ENCODE results near the gene HMGB1.

DNA sequence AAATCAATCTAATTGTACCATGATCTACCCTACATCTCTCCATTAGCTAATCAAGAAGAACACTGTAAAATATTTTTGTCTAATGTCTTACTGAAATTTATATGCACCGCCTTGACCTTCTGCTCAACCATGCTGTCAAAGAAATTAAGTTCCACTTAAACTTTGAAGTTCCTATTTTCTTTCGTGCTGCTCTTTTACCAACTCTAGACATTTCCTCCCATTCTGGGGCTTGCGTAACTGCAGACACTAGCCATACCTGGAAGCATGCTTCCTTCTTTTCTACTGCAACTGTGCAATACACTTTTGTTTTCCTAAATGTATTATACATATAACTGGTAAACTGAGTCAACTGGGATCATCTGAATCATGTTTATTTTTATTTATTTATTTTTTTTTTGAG is 51.9 kb downstream of the HMGB1 start:
- TF ChIP-seq CEBPB (IDR thresholded peaks at IDR 0.05; ENCODE audit: low read depth, low read length) (no peak), POLR2A (IDR thresholded peaks at IDR 0.05; ENCODE audit: low read depth, low read length) (no peak)
